HG02623 (cell line): ENCODE results near the gene PLEKHA7.

Experiments
- ATAC-seq: cut with Tn5 transposase; IDR thresholded peaks from one replicate; pipeline ENCODE4 v1.9.1; 2021; ENCODE audit warnings: moderate library complexity; ENCODE audit not compliant: unreplicated experiment

PLEKHA7 gene

DNA sequence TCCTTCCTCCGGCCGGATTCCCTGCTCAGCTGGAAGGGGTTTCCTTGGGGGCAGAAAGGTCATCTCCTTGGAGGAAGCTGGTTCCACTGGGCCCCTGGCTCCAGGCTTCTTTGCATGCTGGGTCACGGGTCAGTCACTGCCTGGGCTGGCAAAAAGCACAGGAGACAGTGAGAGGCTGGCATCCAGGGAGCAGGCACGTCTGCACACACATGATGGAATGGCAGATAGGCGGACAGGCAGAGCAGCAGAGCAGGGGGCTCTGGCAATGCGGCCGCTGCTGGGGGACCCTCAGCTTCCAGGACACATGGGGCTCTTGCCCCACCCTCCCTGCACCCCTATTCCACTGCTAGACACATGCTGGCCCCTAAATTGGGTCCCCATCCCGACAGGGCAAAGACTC lies 235.3 kb downstream of the PLEKHA7 start:
- no peak for ATAC-seq

DNA sequence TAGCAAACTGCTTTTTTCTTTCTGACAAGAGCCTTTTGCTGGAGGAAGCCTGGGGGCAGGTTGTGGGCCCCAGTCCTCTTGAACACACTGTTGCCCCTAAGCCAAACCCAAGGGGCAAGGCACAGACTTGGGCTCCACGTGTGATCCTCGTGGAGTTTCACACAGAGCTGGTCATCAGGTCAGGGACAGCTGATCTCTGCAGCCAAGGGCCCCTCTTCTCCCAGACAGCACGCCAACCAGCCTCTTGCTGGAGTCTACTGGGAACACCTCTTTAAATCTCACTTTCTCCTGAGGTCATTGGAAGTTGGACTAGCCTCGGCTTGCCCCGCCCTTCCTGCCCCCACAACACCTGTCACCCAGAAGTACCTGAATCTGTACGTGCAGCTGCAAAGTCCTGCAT lies 235.9 kb downstream of the PLEKHA7 start:
- ATAC-seq = no peak

DNA sequence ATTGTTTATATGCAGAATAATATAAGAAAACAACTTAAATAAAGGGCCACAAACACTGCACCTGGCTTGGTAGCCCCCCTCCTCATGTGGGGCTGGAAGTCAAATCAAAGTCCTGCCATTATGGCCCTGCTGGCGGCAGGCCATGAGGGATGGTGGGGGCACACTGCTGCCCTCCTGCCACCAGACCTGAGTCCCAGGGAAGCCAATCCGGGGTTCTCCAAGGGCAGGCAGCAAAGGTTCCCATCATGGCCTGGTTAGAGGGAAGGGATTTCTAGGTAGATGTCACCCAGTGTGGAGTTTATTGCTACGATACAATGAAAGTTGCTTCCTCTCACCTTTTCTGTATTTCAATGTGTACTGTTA lies 236.6 kb downstream of the PLEKHA7 start:
- no peak for ATAC-seq

DNA sequence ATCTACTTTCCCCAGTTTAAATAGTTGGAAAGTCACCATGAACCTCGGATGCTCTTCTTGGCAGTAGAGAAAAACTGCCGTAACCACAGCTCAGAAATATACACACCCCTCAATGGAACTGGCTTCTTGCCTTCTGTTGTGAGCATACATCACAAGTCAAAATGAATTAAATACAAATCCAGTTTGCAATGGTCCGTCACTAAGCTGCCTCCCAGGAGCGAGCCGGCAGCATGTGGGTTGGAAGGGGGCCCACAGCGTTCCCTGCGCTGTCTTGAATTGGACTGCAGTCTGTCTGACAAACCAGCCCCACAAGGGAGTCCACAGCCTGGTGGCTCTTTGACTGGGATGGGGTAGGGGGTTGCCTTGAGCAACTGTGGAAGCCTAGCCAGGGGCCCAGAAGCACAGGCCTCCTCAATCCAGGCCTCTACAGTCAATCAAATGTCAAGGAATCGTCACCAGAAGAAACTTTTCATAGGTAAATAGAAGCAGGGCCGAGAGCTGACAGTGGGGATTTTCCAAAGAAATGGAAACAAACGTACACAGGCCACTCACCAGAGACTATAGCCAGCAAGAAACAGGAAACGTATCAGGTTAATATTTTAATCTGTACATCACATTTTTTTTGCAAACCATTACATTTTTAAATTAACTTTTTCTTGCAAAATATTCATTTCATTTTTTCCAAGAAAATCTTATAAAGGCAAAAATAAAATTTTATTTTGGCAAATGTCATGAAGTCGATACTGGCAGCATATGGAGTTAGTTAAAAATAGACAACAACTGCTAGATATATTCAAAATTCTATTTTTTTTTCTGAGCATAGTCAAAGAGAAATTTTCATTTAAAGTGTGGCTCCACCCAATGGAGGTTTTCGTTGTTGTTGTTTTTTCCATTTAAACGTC lies 237.3 kb downstream of the PLEKHA7 start:
- no peak for ATAC-seq

DNA sequence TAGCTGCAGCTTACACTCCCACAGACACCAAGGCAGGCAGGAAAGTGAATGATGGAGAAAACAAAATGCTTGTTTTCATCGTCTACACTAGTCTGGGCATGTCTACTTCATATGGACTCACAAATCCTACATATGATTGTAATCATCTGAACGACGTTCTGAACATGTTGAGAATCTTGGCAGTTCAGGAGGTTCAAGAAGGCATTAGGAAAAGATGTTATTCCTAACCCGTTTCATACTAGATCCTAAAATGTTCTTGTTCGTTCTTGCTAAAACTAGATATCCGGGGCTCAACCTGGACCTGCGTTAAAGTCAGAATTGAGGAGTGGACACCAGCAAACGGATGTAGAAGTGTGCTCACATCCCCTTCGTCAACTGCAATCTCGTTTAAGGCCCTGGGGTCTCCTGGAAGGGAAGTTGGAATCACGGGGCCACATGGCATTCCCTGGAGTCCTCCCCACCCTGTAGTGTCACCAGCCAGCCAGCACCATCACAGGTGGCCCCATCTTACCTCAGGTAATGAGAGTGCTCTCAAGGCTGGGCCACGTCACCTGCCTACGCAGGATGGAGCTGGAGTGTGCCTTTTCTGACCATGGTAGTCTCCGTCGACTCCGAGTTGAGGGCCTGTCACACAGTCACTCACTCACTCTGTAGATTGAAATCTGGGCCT lies 238.5 kb downstream of the PLEKHA7 start:
- ATAC-seq = no peak

DNA sequence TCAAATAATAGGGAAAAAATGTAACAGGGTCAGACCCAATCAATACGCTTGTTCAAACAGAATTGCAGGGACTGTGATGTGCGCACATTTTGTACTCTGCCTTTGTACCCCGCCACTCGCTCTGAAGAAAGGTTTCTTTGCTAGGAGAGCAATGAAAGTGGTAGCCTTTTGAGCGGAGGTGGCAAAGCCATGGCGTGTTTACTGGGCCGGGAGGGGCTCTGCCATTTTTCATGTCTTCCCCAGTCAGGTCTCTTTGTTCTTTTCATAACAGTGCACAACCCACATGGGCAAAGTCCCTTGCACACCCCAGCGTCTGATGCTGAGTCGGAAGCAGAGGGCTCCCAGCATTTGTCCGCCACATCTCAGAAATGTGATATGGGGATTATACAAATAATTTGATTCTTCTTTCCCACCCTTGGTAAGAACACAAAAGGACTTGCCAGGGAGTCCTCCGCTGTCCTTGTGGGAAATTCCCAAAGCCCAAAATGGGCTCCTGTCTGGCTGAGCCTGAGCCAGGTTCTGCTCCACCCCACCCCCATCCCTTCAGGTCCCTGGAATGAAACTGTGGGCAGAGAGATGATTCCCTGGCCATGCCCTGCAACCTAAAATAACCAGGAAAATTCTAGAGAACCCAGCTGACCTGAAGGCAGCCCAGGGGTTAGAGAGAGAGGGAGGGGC lies 239.1 kb downstream of the PLEKHA7 start:
- no peak for ATAC-seq

DNA sequence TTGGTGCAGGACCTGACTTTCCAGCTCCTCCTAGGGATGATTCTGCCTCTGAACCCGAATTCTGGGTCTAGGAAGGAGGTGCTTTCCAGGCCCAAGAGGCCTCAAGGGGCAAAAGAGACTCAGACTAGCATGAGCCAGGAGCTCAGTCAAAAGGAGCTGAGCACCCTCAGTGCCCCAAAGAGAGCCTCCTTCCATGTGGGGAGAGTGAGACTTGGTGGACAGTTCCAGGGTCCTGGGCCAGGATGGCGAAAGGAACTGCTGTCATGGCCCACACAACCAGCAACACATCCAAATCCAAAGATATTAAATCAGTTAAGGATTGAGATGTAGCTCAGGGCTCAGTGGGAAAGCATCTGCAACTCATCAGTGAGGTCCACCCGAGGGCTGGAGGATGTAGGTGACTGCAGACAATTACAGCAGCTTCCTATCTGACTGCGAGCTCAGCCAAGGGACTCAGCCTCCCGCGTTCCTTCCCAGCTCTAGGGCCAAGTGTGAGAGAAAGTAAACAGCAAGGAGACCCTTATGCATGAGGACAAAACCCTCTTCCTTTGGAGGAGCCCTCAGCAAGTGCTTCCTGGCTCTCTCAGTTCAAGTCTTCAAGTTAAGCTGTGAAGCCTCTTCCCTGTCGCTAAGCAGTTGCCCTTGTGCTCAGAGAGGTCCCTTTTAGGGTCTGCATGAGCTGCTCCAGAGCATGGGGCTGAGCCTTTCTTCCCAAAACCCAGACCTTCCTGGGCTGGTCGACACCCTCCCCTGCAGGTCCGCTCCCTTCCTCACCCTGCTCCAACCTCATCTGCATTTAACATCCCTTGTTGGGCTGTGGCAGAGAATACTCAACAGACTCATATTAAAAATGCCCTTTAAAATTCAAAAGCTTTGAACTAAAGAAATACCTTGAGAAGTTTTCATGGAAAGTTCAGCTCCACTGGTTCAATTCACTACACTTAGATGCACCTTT lies 240.0 kb downstream of the PLEKHA7 start:
- ATAC-seq = no peak

DNA sequence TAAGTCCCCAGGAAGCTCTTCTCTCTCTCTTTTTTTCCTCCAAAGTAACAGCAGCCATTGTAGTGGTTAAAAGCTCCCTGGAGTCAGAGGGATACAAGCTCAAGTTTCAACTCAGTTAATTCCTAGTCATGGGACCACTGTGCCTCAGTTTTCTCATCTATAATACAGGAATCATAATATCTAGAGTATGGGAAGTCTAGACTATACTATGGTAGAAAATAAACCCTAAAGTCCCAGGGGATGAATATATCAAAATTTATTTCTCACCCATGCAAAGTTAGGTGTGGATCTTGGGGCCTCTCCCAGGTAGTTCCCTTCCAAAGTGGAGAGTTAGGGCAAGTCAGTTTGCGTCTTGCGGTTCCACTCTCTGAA lies 242.1 kb downstream of the PLEKHA7 start:
- ATAC-seq = no peak

DNA sequence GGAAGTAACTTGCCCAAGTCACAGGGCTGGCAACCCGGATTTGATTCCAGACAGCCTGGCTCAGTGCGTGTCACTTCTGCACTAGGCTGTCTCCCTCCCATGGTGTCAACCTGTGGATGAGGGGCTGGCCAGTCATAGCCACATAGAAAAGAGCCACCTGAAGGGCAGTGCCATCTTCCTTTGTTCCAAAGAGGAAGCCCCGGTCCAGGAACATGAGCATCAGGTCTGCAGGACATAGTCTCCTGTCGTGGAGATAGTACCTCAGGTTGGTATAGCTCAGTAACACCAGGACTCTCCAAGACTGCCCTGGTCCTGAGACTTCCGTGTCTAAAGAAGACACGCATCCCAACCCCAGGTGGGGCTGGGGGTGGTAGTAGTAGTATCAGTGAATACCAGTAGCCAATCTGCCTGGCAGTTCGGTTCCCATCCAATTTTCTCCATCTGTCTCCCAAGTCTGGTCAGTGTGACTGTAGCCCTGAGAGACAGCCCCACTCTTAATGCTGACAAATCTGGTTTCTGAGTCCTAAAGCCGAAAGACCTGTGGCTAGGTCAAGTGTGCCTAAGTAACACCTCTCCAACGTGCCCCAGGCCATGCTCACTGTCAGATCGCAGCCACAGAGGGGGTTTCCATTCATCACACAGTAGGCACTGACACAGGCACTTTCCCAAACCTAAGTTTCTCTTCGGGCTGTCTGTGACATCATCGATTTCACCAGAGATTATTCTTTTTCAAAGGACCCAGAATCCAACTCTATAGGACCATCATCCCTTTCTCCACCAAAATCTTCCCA lies 242.7 kb downstream of the PLEKHA7 start:
- no peak for ATAC-seq

GRCh38 chr11:16770016-16770415 lies 244.2 kb downstream of the PLEKHA7 start:
- no peak for ATAC-seq

DNA sequence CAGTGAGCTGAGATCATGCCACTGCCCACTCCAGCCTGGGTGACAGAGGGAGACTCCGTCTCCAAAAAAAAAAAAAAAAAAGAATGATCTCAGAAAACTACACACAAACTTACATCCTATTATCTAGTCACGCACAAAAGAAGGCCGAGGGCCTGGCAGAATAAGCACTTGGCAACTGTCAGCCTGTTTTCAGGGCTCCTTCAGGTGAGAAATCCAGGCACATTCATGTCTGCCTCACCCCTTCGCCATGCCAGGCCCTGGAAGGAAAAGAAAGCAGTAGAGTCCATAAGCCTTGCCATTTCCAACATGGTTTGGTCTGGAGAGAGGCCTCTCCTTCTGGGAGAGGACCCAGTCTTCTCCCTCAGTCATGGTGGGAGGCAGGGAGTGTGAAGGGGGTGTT lies 244.8 kb downstream of the PLEKHA7 start:
- no peak for ATAC-seq

DNA sequence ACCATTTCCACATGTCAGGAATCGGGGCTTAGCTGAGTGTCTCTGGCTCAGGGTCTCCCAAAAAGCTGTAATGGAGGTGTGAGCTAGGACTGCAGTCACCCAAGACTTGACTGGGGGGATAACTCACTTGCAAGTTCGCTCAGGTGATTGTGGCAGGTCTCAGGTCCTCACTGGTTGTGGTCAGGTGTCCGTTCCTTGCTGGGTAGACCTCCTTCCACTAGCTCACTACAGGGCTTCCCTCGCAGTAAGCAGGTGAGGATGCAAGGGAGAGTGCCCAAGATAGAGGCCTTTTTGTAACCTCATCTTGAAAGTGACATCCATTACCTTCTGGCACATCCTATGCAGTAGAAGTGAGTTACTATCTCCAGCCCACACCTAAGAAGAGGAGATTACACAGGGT lies 246.3 kb downstream of the PLEKHA7 start:
- ATAC-seq = no peak

DNA sequence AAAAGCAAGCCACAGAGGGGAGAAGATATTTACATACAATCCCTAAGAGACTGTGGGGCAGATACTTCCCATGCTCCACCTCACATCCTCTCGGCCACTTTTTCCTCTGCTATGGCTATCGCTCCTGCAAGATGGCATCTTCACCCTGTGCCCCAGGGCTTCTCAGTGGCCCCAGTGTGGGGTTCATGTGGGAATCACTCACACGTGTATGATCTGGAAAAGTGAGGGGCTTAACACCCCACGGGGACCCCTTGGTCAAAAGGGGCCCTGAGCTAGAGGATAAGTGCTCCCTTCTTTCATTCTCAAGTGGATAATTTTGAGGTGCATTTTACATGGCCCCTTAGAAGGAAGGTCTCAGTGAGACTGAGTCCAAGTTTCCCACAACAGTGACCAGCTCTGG lies 247.1 kb downstream of the PLEKHA7 start:
- no peak for ATAC-seq

DNA sequence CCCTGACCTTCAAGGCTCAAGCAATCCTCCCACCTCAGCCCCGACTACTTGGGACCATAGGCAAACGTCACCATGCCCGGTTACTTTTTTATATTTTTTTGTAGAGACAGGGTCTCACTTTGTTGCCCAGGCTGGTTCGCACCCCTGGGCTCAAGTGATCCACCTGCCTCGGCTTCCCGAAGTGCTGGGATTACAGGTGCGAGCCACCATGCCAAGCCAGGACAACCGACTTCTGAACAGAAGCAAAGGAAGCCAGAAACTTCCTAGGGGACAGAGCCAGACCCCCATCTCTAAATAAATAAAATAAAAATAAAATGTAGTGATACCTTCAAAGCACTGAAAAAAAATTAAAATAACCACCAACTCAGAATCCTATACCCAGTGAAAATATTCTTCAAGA lies 249.3 kb downstream of the PLEKHA7 start:
- no peak for ATAC-seq

GRCh38 chr11:16763746-16764145 lies 250.5 kb downstream of the PLEKHA7 start:
- ATAC-seq = no peak

DNA sequence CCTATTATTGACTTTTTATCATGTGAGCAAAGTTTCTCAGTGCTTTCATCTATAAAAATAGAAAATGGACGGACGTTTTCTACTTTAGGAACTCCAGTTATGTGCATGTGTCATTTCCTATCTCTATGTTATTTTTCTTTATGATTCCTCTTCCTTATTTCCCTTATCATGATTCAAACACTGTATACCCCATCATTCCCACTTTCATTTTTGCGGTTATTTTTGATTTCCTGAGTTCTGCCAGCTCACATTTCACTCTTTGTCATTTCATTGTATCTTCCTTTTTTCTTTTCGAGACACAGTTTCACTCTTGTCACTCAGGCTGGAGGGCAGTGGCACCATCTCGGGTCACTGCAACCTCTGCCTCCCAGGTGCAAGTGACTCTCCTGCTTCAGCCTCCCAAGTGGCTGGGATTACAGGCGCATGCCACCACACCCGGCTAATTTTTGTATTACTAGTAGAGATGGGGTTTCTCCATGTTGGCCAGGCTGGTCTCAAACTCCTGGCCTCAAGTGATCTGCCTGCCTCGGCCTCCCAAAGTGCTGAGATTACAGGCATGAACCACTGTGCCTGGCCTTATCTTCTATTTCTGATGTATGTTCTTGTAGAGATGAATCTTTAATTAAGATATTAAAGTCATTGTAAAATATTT lies 254.2 kb downstream of the PLEKHA7 start:
- ATAC-seq = no peak

- ATAC-seq = no peak
Measured at GRCh38 chr11:16758382-16759024, 255.7 kb downstream of the PLEKHA7 start.

- no peak for ATAC-seq
Measured at GRCh38 chr11:16750417-16750816, 263.8 kb downstream of the PLEKHA7 start.

DNA sequence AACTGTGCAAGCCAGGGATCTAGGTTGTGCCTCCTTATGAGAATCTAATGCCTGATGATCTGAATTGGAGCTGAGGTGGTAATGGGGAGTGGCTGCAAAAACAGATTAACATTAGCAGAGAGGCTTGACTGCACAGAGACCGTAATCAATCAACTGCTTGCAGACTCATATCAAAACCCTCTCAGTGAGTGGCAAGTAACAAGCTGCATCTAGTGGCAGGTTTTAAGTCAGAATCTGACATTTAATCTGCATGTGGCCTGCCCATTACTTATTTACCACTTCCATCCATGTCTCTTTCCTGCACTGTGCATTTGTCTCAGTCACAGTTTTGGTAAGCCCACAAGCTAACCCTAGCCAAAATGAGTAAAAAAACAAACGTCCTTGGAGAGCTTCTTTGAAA lies 264.5 kb downstream of the PLEKHA7 start:
- ATAC-seq = peak; percentile 37
